Spleen (tissue), 11 donors: ENCODE results near the gene RAET1G. TPM values are rescaled to one million over a fixed set of nuclear protein-coding genes. Genes with fewer than 3 reads are reported as not detected.
A peak's percentile ranks its signal among the peaks of the same experiment; 100 is the strongest.

ENCODE experiments used
- DNase-seq: peaks from one replicate; pipeline ENCODE4 v3.0.0-alpha.2; 2020
- H3K27ac ChIP-seq, 8 donors: fragments of 200-600 bp; sonication (generic) in 7 of 8; 1 replicate in 4 of 8; 2 replicates in 4 of 8; pipeline versions ENCODE4 v1.5.0 to v1.8.0; 2016 to 2021; ENCODE audit warnings: inconsistent platforms in 4 of 8, mild to moderate bottlenecking in 4 of 8, moderate library complexity in 1 of 8
- H3K27me3 ChIP-seq, 7 donors: fragments of 200-600 bp; sonication (generic) in 6 of 7; replicated peaks in 1 of 7; 1 replicate in 4 of 7; 2 replicates in 3 of 7; pipeline versions ENCODE4 v1.5.0 to v1.8.0; 2016 to 2021; ENCODE audit warnings: inconsistent platforms in 3 of 7, mild to moderate bottlenecking in 1 of 7
- H3K36me3 ChIP-seq, 6 donors: fragments of 200-600 bp; sonication (generic) in 5 of 6; 1 replicate in 4 of 6; 2 replicates in 2 of 6; pipeline versions ENCODE4 v1.5.0 to v1.8.0; 2016 to 2021; ENCODE audit warnings: inconsistent platforms in 2 of 6
- H3K4me1 ChIP-seq, 6 donors: fragments of 200-600 bp; sonication (generic) in 5 of 6; 1 replicate in 3 of 6; 2 replicates in 3 of 6; pipeline versions ENCODE4 v1.5.0 to v1.8.0; 2016 to 2021; ENCODE audit warnings: inconsistent platforms in 3 of 6
- H3K4me3 ChIP-seq, 8 donors: fragments of 200-600 bp; sonication (generic) in 7 of 8; 1 replicate in 4 of 8; 2 replicates in 4 of 8; pipeline versions ENCODE4 v1.5.0 to v1.8.0; 2016 to 2021; ENCODE audit warnings: inconsistent platforms in 4 of 8, mild to moderate bottlenecking in 4 of 8, moderate library complexity in 2 of 8
- H3K9me3 ChIP-seq, 8 donors: fragments of 200-600 bp; sonication (generic) in 7 of 8; 1 replicate in 4 of 8; 2 replicates in 4 of 8; pipeline versions ENCODE4 v1.5.0 to v1.8.0; 2016 to 2021; ENCODE audit warnings: inconsistent platforms in 4 of 8
- POLR2A ChIP-seq, 3 donors: fragments of 450-650 bp; IDR thresholded peaks; one replicate each; pipeline ENCODE4 v1.5.1; 2017; ENCODE audit warnings: antibody characterized with exemption in 3 of 3, mild to moderate bottlenecking in 1 of 3
- POLR2AphosphoS5 ChIP-seq, 3 donors: sonication (generic); formaldehyde crosslinking; IDR thresholded peaks; one replicate each; pipeline ENCODE4 v1.5.1; 2017; ENCODE audit warnings: antibody characterized with exemption in 3 of 3
- WGBS, 5 donors: extraction: QIAGEN DNeasy Blood & Tissue Kit in 3 of 5; methylation state at CpG; one replicate each; pipeline versions ENCODE4 v1.1.5 to v1.1.7; 2013 to 2018; 5-methylcytosine and 5-hydroxymethylcytosine counted together
- intact Hi-C: fragments of 100-400 bp; cut with DNase I; formaldehyde crosslinking; loops from one replicate; pipeline ENCODE4 v1.15.0; 2023; ENCODE audit warnings: low total_unique reads
- polyA plus RNA-seq, 3 donors: library from polyadenylated mRNA; stranded (reverse); fragments of 200-250 nt; gene quantifications; one replicate each; pipeline ENCODE4 v1.2.1, GENCODE V29; 2013
- total RNA-seq, 7 donors: library from RNA; depleted of rRNA in 3 of 7; stranded (reverse); fragments of >200 nt in 3 of 7; fragmentation: NEBNext Ultra II Directional in 4 of 7; extraction: Animal tissue kit (Norgen Biotek cat#: 25700) in 4 of 7; gene quantifications; one replicate each; pipeline versions ENCODE4 v1.1.0 to v1.2.1, GENCODE V29; 2016 to 2021
- TF ChIP-seq, protein P1 (sequence below), 11 experiments: fragments of 200-600 bp in 7 of 11; fragments of 450-650 bp in 4 of 11; sonication (generic) in 4 of 11; IDR thresholded peaks in 8 of 11; conservative IDR thresholded peaks in 3 of 11; 1 replicate in 7 of 11; 2 replicates in 4 of 11; pipeline versions ENCODE4 v1.4.0 to v1.8.0; 2016 to 2021; ENCODE audit warnings: antibody characterized with exemption in 11 of 11, inconsistent platforms in 4 of 11, mild to moderate bottlenecking in 1 of 11
- donor health status: healthy with polysubstance abuse.
- donor health status: DM: no; HTN: no; CAD: no; lungs with moderate emphysema.
- donor health status: DM: no; HTN: no; CAD: no.
- donor health status: Bipolar disorder and iron deficiency.
- donor health status: healthy.
- donor health status: DM: no; HTN: no; CAD: no.
- donor health status: DM: yes; HTN: yes; CAD: no.

RAET1G gene
- total and polyA plus RNA-seq, 10 donors: 0.09 to 1.2 TPM; not detected in 8

DNA sequence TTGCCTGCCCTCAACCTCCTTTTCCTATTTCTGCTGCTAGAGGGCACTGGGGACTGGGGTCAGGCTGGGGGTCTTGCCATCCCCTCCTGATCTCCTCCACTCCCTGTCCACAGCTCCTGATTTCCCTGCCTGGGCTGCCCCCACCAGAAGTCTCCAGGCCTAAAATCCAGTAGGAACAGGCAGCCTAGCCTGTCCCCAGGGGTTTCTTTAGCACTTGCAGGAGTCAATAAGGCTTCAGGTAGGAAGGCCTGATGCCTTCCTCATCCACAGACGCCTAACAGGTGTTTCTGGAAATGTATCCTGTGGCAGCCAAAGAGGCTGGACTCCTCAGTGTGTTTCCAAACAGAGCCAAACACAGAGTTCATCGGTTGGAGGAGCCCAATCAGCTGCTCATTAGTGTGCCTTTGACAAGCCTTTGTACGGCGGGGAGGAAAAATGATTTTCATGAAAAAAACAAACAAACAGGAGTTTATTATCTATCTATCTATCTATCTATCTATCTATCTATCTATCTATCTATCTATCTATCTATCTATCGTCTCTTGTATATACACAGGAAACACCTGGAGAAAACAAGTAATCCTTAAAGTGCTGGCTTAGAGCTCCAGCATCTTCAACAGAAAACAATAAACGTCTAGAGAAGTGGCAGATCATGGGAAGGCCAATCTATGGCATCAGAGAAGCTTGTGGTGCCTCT lies 21.3 kb downstream of the RAET1G start:
- no peaks in the 10 kb centered on the region for H3K9me3 ChIP-seq
- H3K36me3 ChIP-seq: no peaks in the 10 kb centered on the region
- H3K4me3 ChIP-seq: no peak overlapping the region
- WGBS, 5 donors: 85 to 91% (median 88%) methylated on average over 6 of the region's 6 CpGs
- no peaks in the 10 kb centered on the region for H3K27me3 ChIP-seq
- peaks cover 0 to 27% (median 11%) of the 10 kb centered on the region in 6 donors for H3K4me1 ChIP-seq
- TF ChIP-seq POLR2AphosphoS5 (IDR thresholded peaks at IDR 0.05): no peak
- TF ChIP-seq POLR2A (IDR thresholded peaks at IDR 0.05): no peak
- TF ChIP-seq, protein P1, sequence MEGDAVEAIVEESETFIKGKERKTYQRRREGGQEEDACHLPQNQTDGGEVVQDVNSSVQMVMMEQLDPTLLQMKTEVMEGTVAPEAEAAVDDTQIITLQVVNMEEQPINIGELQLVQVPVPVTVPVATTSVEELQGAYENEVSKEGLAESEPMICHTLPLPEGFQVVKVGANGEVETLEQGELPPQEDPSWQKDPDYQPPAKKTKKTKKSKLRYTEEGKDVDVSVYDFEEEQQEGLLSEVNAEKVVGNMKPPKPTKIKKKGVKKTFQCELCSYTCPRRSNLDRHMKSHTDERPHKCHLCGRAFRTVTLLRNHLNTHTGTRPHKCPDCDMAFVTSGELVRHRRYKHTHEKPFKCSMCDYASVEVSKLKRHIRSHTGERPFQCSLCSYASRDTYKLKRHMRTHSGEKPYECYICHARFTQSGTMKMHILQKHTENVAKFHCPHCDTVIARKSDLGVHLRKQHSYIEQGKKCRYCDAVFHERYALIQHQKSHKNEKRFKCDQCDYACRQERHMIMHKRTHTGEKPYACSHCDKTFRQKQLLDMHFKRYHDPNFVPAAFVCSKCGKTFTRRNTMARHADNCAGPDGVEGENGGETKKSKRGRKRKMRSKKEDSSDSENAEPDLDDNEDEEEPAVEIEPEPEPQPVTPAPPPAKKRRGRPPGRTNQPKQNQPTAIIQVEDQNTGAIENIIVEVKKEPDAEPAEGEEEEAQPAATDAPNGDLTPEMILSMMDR (IDR thresholded peaks at IDR 0.05 in 8 of 11, conservative IDR thresholded peaks at IDR 0.05 in 3 of 11): no peak
- no peak overlapping the region for H3K27ac ChIP-seq
- intact Hi-C loops: no loop called here
- DNase-seq: no peak

GRCh38 chr6:149900620-149901443 lies 22.1 kb downstream of the RAET1G start:
- 85 to 97% (median 92%) methylated on average over 10 to 11 of the region's 11 CpGs for WGBS, 5 donors

GRCh38 chr6:149899926-149900619 lies 22.8 kb downstream of the RAET1G start:
- WGBS, 5 donors: 85 to 90% (median 87%) methylated on average over 7 of the region's 7 CpGs
- H3K27me3 ChIP-seq: peaks cover 0 to 2% (median 0%) of the 10 kb centered on the region in 7 donors
- intact Hi-C loops: no loop called here
- peaks cover 8 to 32% (median 25%) of the 10 kb centered on the region in 6 donors for H3K4me1 ChIP-seq
- no peak overlapping the region for H3K4me3 ChIP-seq
- H3K9me3 ChIP-seq: no peaks in the 10 kb centered on the region
- H3K27ac ChIP-seq: no peak overlapping the region
- no peaks in the 10 kb centered on the region for H3K36me3 ChIP-seq
- peak; percentile 41 for DNase-seq
- TF ChIP-seq, protein P1 (IDR thresholded peaks at IDR 0.05 in 8 of 11, conservative IDR thresholded peaks at IDR 0.05 in 3 of 11): no peak
- TF ChIP-seq POLR2AphosphoS5 (IDR thresholded peaks at IDR 0.05) (no peak), POLR2A (IDR thresholded peaks at IDR 0.05) (no peak)

More at GRCh38 chr6:149900620-149901443, 22.1 kb downstream of the RAET1G start:
- DNase-seq: peak; percentile 70
- H3K27ac ChIP-seq: no peak overlapping the region
- H3K4me3 ChIP-seq: no peak overlapping the region
- H3K27me3 ChIP-seq: no peaks in the 10 kb centered on the region
- H3K4me1 ChIP-seq: peaks cover 4 to 29% (median 18%) of the 10 kb centered on the region in 6 donors
- no peaks in the 10 kb centered on the region for H3K9me3 ChIP-seq
- TF ChIP-seq, protein P1 (IDR thresholded peaks at IDR 0.05 in 8 of 11, conservative IDR thresholded peaks at IDR 0.05 in 3 of 11): no peak
- TF ChIP-seq POLR2AphosphoS5 (IDR thresholded peaks at IDR 0.05): no peak
- TF ChIP-seq POLR2A (IDR thresholded peaks at IDR 0.05): no peak
- no peaks in the 10 kb centered on the region for H3K36me3 ChIP-seq
- intact Hi-C loops: no loop called here
